Spleen (tissue), 10 donors: ENCODE results near the gene TYR. TPM values are rescaled to one million over a fixed set of nuclear protein-coding genes. Genes with fewer than 3 reads are reported as not detected.

Experiments
- polyA plus RNA-seq, 3 donors: library from polyadenylated mRNA; stranded (reverse); fragments of 200-250 nt; gene quantifications; one replicate each; pipeline ENCODE4 v1.2.1, GENCODE V29; 2013
- total RNA-seq, 7 donors: library from RNA; depleted of rRNA in 3 of 7; stranded (reverse); fragments of >200 nt in 3 of 7; fragmentation: NEBNext Ultra II Directional in 4 of 7; extraction: Animal tissue kit (Norgen Biotek cat#: 25700) in 4 of 7; gene quantifications; one replicate each; pipeline versions ENCODE4 v1.1.0 to v1.2.1, GENCODE V29; 2016 to 2021
- donor health status: healthy with polysubstance abuse.
- donor health status: DM: no; HTN: no; CAD: no; lungs with moderate emphysema.
- donor health status: DM: no; HTN: no; CAD: no.
- donor health status: Bipolar disorder and iron deficiency.
- donor health status: healthy.
- donor health status: DM: no; HTN: no; CAD: no.
- donor health status: DM: yes; HTN: yes; CAD: no.

The TYR gene
- total and polyA plus RNA-seq, 10 donors, result not detected

Other genes with a start within 250 kb of the TYR start
- gene GRM5, start 111.9 kb upstream of the TYR start, total RNA-seq, result not detected
- gene GRM5, start 111.9 kb upstream of the TYR start, polyA plus RNA-seq, result under 1 TPM in 1 of 3 donors, not detected in 2; under 0.01 TPM